ENCODE measurements around the gene USP25.

Gene USP25

DNA sequence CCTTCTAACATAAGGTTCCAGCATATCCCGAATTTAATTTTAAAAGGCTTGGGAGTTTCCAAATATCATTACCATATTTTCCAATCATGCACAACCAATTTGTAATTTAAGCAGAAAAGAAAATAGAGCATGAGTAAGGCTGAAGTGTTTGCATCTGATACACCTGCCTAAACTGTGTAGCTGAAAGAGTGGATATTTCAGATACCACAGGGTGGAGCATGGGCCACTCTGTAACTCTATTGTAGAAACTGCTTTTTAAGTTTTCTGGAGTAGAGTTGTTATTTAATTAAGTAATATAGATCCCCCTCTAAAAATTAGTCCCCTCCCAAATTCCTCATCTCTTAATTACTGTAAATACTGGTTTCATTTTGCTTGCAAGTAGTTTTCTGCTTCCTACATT is 199.8 kb downstream of the USP25 start:
- Histone ChIP-seq H3K4me3 (ENCODE audit: low read depth in 1 of 2, low read length in 2 of 2) (no peak overlapping the region), H3K79me2 (ENCODE audit: insufficient read depth, low read length) (no peaks in the 10 kb centered on the region), H3K27ac (ENCODE audit: low read length) (no peak overlapping the region), H3K36me3 (ENCODE audit: insufficient read depth, low read length) (no peaks in the 10 kb centered on the region), H2AFZ (ENCODE audit: low read depth, low read length) (no peak overlapping the region), H3K9me3 (ENCODE audit: insufficient read depth, low read length, severe bottlenecking) (no peaks in the 10 kb centered on the region), H3K4me1 (ENCODE audit: insufficient read depth, low read length) (no peaks in the 10 kb centered on the region), H3K9ac (ENCODE audit: low read depth, low read length) (no peak overlapping the region), H3K4me2 (ENCODE audit: insufficient read depth, low read length) (no peak overlapping the region), H3K27me3 (ENCODE audit: insufficient read depth, low read length, poor library complexity) (no peaks in the 10 kb centered on the region), H4K20me1 (ENCODE audit: insufficient read depth, low read length) (no peaks in the 10 kb centered on the region)
- no peak for TF ChIP-seq EZH2 (IDR thresholded peaks at IDR 0.05; ENCODE audit: borderline replicate concordance, low read depth, low read length, severe bottlenecking)
- TF ChIP-seq, protein P1, sequence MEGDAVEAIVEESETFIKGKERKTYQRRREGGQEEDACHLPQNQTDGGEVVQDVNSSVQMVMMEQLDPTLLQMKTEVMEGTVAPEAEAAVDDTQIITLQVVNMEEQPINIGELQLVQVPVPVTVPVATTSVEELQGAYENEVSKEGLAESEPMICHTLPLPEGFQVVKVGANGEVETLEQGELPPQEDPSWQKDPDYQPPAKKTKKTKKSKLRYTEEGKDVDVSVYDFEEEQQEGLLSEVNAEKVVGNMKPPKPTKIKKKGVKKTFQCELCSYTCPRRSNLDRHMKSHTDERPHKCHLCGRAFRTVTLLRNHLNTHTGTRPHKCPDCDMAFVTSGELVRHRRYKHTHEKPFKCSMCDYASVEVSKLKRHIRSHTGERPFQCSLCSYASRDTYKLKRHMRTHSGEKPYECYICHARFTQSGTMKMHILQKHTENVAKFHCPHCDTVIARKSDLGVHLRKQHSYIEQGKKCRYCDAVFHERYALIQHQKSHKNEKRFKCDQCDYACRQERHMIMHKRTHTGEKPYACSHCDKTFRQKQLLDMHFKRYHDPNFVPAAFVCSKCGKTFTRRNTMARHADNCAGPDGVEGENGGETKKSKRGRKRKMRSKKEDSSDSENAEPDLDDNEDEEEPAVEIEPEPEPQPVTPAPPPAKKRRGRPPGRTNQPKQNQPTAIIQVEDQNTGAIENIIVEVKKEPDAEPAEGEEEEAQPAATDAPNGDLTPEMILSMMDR (IDR thresholded peaks at IDR 0.05; ENCODE audit: borderline replicate concordance, extremely low read depth, low read length, poor library complexity, severe bottlenecking) = no peak
- ATAC-seq (ENCODE audit: insufficient read depth, low read depth) (no peak), DNase-seq (no peak)

Data from DND-41 (cell line).